Upper lobe of right lung (tissue), 1 donor: ENCODE measurements around the gene VENTX. TPM values are rescaled to one million over a fixed set of nuclear protein-coding genes. Genes with fewer than 3 reads are reported as not detected.

ENCODE experiments used
- ATAC-seq: fragments of 200-7000 bp; cut with Tn5 transposase; one replicate; pipeline ENCODE4 v1.9.1; 2020; ENCODE audit warnings: mild to moderate bottlenecking, moderate library complexity
- DNase-seq: peaks from one replicate; pipeline ENCODE4 v3.0.0-alpha.2; 2020
- H3K27ac ChIP-seq: fragments of 200-600 bp; one replicate; pipeline ENCODE4 v1.8.0; 2022
- H3K27me3 ChIP-seq: fragments of 200-600 bp; one replicate; pipeline ENCODE4 v1.8.0; 2022; ENCODE audit warnings: mild to moderate bottlenecking
- H3K36me3 ChIP-seq: fragments of 200-600 bp; one replicate; pipeline ENCODE4 v1.8.0; 2022
- H3K4me1 ChIP-seq: fragments of 200-600 bp; one replicate; pipeline ENCODE4 v1.8.0; 2022
- H3K4me3 ChIP-seq: fragments of 200-600 bp; one replicate; pipeline ENCODE4 v1.8.0; 2022; ENCODE audit warnings: mild to moderate bottlenecking
- H3K9me3 ChIP-seq: fragments of 200-600 bp; one replicate; pipeline ENCODE4 v1.8.0; 2022
- CTCF ChIP-seq: fragments of 200-600 bp; IDR thresholded peaks from one replicate; pipeline ENCODE4 v1.8.0; 2022; ENCODE audit warnings: antibody characterized with exemption
- intact Hi-C: fragments of 100-400 bp; cut with DNase I; formaldehyde crosslinking; loops from one replicate; pipeline ENCODE4 v1.11.0; 2022
- total RNA-seq: library from RNA; stranded (reverse); fragmentation: NEBNext Ultra II Directional; extraction: Animal tissue kit (Norgen Biotek cat#: 25700); gene quantifications from one replicate; pipeline ENCODE4 v1.2.1, GENCODE V29; 2021
- donor health status: DM: no; HTN: yes; CAD: no; lungs with severe emphysema.

The VENTX gene
- total RNA-seq, 1 donor from 2014 or later, result 3.4 TPM

GRCh38 chr10:133236401-133237240, 1.0 kb upstream of the VENTX start:
- intact Hi-C loops, result no loop called here
- H3K4me3 ChIP-seq, result peak overlapping the region; percentile 25
- H3K9me3 ChIP-seq, result no peaks in the 10 kb centered on the region
- H3K36me3 ChIP-seq, result no peaks in the 10 kb centered on the region
- peaks cover 20% of the 10 kb centered on the region for H3K4me1 ChIP-seq
- DNase-seq (no peak), ATAC-seq (peak; percentile 21)
- H3K27me3 ChIP-seq, result peaks cover 80% of the 10 kb centered on the region
- TF ChIP-seq CTCF, result no peak
- peak overlapping the region; percentile 63 for H3K27ac ChIP-seq

GRCh38 chr10:133237241-133237587, 441 bp upstream of the VENTX start:
- H3K4me1 ChIP-seq, result peaks cover 20% of the 10 kb centered on the region
- intact Hi-C loops, result no loop called here
- no peak overlapping the region for H3K27ac ChIP-seq
- H3K36me3 ChIP-seq, result no peaks in the 10 kb centered on the region
- DNase-seq (no peak), ATAC-seq (peak; percentile 2)
- no peak for TF ChIP-seq CTCF
- H3K27me3 ChIP-seq, result peaks cover 79% of the 10 kb centered on the region
- H3K9me3 ChIP-seq, result no peaks in the 10 kb centered on the region
- no peak overlapping the region for H3K4me3 ChIP-seq

- DNase-seq (no peak), ATAC-seq (no peak)
- H3K27me3 ChIP-seq, result peaks cover 68% of the 10 kb centered on the region
These were observed 780 bp downstream of the VENTX start for GRCh38 chr10:133238466-133238804.

GRCh38 chr10:133239990-133240389, 2.3 kb downstream of the VENTX start:
- no peaks in the 10 kb centered on the region for H3K9me3 ChIP-seq
- ATAC-seq (no peak), DNase-seq (no peak)
- no peaks in the 10 kb centered on the region for H3K36me3 ChIP-seq
- peaks cover 71% of the 10 kb centered on the region for H3K27me3 ChIP-seq
- peaks cover 20% of the 10 kb centered on the region for H3K4me1 ChIP-seq
- intact Hi-C loops, result no loop called here
- no peak overlapping the region for H3K27ac ChIP-seq
- no peak overlapping the region for H3K4me3 ChIP-seq
- TF ChIP-seq CTCF, result no peak

More at GRCh38 chr10:133238466-133238804, 780 bp downstream of the VENTX start:
- TF ChIP-seq CTCF, result no peak
- H3K4me1 ChIP-seq, result peaks cover 20% of the 10 kb centered on the region
- intact Hi-C loops, result no loop called here
- no peaks in the 10 kb centered on the region for H3K36me3 ChIP-seq
- no peak overlapping the region for H3K4me3 ChIP-seq
- no peak overlapping the region for H3K27ac ChIP-seq
- H3K9me3 ChIP-seq, result no peaks in the 10 kb centered on the region

GRCh38 chr10:133241501-133242205, 4.0 kb downstream of the VENTX start:
- peaks cover 70% of the 10 kb centered on the region for H3K27me3 ChIP-seq
- intact Hi-C loops, result no loop called here

More at GRCh38 chr10:133241501-133242205, 4.0 kb downstream of the VENTX start:
- H3K9me3 ChIP-seq, result no peaks in the 10 kb centered on the region
- H3K4me1 ChIP-seq, result peaks cover 12% of the 10 kb centered on the region
- DNase-seq, result no peak
- no peak for ATAC-seq
- no peaks in the 10 kb centered on the region for H3K36me3 ChIP-seq
- TF ChIP-seq CTCF, result no peak
- no peak overlapping the region for H3K27ac ChIP-seq
- H3K4me3 ChIP-seq, result peak overlapping the region; percentile 40
